ENCODE results near the gene ATG14.

GRCh38 chr14:55450539-55450938, 38.9 kb upstream of the ATG14 start:
- TF ChIP-seq, protein P1, sequence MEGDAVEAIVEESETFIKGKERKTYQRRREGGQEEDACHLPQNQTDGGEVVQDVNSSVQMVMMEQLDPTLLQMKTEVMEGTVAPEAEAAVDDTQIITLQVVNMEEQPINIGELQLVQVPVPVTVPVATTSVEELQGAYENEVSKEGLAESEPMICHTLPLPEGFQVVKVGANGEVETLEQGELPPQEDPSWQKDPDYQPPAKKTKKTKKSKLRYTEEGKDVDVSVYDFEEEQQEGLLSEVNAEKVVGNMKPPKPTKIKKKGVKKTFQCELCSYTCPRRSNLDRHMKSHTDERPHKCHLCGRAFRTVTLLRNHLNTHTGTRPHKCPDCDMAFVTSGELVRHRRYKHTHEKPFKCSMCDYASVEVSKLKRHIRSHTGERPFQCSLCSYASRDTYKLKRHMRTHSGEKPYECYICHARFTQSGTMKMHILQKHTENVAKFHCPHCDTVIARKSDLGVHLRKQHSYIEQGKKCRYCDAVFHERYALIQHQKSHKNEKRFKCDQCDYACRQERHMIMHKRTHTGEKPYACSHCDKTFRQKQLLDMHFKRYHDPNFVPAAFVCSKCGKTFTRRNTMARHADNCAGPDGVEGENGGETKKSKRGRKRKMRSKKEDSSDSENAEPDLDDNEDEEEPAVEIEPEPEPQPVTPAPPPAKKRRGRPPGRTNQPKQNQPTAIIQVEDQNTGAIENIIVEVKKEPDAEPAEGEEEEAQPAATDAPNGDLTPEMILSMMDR (IDR thresholded peaks at IDR 0.05; ENCODE audit: insufficient read depth, low read length) = no peak
- no peak for TF ChIP-seq POLR2AphosphoS5 (IDR thresholded peaks at IDR 0.05; ENCODE audit: low read depth)
- TF ChIP-seq GABPA (IDR thresholded peaks at IDR 0.05; ENCODE audit: low read depth) = no peak
- no peak for TF ChIP-seq REST (IDR thresholded peaks at IDR 0.05; ENCODE audit: insufficient replicate concordance, low read depth)

Measured in HL-60 (cell line).